Suprapubic skin (tissue), 4 donors: ENCODE results near the gene EYA3.

Source experiments
- POLR2A ChIP-seq, 2 donors: fragments of 450-650 bp; IDR thresholded peaks; one replicate each; pipeline ENCODE4 v1.6.1; 2017; ENCODE audit warnings: antibody characterized with exemption in 2 of 2, mild to moderate bottlenecking in 2 of 2, moderate library complexity in 2 of 2
- POLR2AphosphoS5 ChIP-seq, 3 donors: sonication (generic); formaldehyde crosslinking; IDR thresholded peaks; one replicate each; pipeline ENCODE4 v1.6.1; 2017; ENCODE audit warnings: antibody characterized with exemption in 3 of 3
- TF ChIP-seq, protein P1 (sequence below), 2 donors: fragments of 200-600 bp in 1 of 2; fragments of 450-650 bp in 1 of 2; sonication (generic) in 1 of 2; IDR thresholded peaks; one replicate each; pipeline ENCODE4 v1.5.1; 2016 to 2019; ENCODE audit warnings: antibody characterized with exemption in 2 of 2, mild to moderate bottlenecking in 1 of 2, moderate library complexity in 1 of 2

DNA sequence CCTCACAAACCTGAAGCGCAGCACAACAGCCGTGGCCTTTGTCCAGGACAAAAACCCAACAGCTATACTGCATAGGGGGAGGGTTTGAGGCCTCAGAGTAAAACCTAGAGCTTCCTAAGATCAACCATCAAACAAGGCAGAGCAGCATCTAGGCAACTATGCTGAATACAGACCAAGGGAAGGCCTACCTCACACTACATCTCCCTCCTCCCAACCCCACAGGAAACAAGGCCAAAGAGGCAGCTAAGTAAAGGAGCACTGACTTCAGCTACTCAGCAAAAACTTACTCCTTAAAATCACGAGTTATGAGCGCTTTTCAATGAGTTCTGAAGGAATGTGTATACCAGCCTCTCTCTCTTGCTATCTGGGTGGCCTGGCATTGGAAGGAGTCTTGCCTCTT lies 116.3 kb downstream of the EYA3 start:
- TF ChIP-seq POLR2AphosphoS5 (IDR thresholded peaks at IDR 0.05) (no peak), POLR2A (IDR thresholded peaks at IDR 0.05) (no peak)
- TF ChIP-seq, protein P1, sequence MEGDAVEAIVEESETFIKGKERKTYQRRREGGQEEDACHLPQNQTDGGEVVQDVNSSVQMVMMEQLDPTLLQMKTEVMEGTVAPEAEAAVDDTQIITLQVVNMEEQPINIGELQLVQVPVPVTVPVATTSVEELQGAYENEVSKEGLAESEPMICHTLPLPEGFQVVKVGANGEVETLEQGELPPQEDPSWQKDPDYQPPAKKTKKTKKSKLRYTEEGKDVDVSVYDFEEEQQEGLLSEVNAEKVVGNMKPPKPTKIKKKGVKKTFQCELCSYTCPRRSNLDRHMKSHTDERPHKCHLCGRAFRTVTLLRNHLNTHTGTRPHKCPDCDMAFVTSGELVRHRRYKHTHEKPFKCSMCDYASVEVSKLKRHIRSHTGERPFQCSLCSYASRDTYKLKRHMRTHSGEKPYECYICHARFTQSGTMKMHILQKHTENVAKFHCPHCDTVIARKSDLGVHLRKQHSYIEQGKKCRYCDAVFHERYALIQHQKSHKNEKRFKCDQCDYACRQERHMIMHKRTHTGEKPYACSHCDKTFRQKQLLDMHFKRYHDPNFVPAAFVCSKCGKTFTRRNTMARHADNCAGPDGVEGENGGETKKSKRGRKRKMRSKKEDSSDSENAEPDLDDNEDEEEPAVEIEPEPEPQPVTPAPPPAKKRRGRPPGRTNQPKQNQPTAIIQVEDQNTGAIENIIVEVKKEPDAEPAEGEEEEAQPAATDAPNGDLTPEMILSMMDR (IDR thresholded peaks at IDR 0.05) = no peak
